ENCODE data around the gene NFILZ. TPM values are rescaled to one million over a fixed set of nuclear protein-coding genes. Genes with fewer than 3 reads are reported as not detected.

Gene NFILZ
- total RNA-seq, 2 experiments from 2014 or later = not detected

DNA sequence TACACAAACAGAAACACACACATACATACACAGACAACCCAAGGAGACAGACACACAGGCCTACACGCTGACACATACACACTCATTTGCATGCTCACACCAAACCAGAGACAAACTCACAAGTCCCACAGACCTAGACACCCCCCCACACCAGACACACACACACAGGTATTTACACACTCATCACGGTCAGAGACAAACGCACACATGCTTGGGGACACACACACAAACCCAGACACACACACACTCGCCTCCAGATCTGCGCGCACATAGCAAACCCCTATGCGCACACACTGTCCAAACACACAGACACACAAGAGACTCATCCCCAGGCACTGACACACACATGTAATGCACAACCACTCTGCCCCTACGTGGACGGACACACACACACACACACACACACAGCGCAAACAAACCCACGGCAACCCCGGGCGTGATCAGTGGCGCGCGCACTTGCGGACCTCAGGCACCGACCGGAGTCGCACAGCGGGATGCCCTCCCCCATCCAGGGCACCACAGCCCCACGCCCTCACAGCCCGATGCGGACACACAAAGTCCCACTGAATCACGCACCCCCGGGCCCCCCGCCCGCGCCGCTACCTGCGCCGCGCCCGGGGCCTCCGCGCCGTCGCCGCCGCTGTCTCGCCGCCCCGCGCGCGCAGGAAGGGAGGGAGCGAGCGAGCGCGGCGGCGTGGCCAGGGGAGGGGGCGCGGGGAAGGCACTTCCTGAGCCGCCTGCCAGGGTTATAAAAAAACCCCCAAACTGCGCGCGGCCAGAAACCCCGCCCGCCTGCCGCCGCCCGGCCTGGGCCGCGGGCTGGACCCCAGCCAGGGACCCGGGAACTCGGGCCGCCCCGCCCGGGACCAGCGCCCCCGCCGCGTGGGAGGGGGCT is 20.1 kb upstream of the NFILZ start, which contains the start of gene ADAMTS10:
Gene ADAMTS10 (minus strand): TSS at position 675 of the 895 bp plus-strand sequence. CDS start 5,005 bp downstream, outside the sequence.
- no peaks in the 10 kb centered on the region for H3K79me2 ChIP-seq (ENCODE audit: insufficient read depth, low read depth, low read length)
- H4K20me1 ChIP-seq (ENCODE audit: insufficient read depth, low read length) = no peaks in the 10 kb centered on the region
- no TSS peak for BruUV-seq (replicated peaks)
- H3K9me2 ChIP-seq (ENCODE audit: insufficient read depth, low read length) = no peaks in the 10 kb centered on the region
- POLR2A ChIA-PET = no interaction called here
- no peak for DNase-seq (ENCODE audit: low spot score)
- H3K27ac ChIP-seq (ENCODE audit: low read depth, low read length, poor library complexity, severe bottlenecking) = no peak within 1 kb of the TSS
- H3K4me1 ChIP-seq (ENCODE audit: insufficient read depth, low read length, poor library complexity, severe bottlenecking) = no peaks in the 10 kb centered on the region
- no peak for TF ChIP-seq EZH2phosphoT487 (IDR thresholded peaks at IDR 0.05; ENCODE audit: borderline replicate concordance, low read depth, low read length)
- no peak within 1 kb of the TSS for H2AFZ ChIP-seq (ENCODE audit: low read length)
- H3K4me2 ChIP-seq (ENCODE audit: low read length) = no peak within 1 kb of the TSS
- no peak within 1 kb of the TSS for H3K4me3 ChIP-seq (ENCODE audit: low read depth, low read length, poor library complexity, severe bottlenecking)
- intact Hi-C loops (cut with micrococcal nuclease; ENCODE audit: unreplicated experiment) = no loop called here
- H3K36me3 ChIP-seq (ENCODE audit: insufficient read depth, low read length) = no peaks in the 10 kb centered on the region
- CTCF ChIA-PET (ENCODE audit: unreplicated experiment) = no interaction called here
- H3K9me3 ChIP-seq (ENCODE audit: low read length) = no peaks in the 10 kb centered on the region

DNA sequence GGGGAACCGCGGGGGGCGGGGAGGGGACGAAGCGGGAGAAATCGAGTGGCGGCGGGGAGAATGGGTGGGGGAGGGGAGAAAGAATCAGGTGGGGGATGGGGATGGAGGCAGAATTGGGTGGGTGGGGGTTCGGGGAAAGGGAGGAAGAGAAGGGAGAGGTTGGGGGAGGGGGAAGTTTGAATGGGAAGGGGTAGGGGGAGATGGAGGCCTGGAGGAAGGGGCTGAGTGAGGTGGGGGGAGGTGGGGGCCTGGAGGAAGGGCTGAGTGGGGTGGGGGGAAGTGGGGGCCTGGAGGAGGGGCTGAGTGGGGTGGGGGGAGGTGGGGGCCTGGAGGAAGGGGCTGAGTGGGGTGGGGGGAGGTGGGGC is 19.5 kb upstream of the NFILZ start:
- no peak for DNase-seq (ENCODE audit: low spot score)
- H3K4me3 ChIP-seq (ENCODE audit: low read depth, low read length, poor library complexity, severe bottlenecking) = no peak overlapping the region
- H3K9me2 ChIP-seq (ENCODE audit: insufficient read depth, low read length) = no peaks in the 10 kb centered on the region
- CTCF ChIA-PET (ENCODE audit: unreplicated experiment) = no interaction called here
- no peaks in the 10 kb centered on the region for H4K20me1 ChIP-seq (ENCODE audit: insufficient read depth, low read length)
- no peak overlapping the region for H3K4me2 ChIP-seq (ENCODE audit: low read length)
- no peak overlapping the region for H2AFZ ChIP-seq (ENCODE audit: low read length)
- BruUV-seq (replicated peaks) = no TSS peak
- H3K79me2 ChIP-seq (ENCODE audit: insufficient read depth, low read depth, low read length) = no peaks in the 10 kb centered on the region
- TF ChIP-seq EZH2phosphoT487 (IDR thresholded peaks at IDR 0.05; ENCODE audit: borderline replicate concordance, low read depth, low read length) = no peak
- TF ChIP-seq, protein P1, sequence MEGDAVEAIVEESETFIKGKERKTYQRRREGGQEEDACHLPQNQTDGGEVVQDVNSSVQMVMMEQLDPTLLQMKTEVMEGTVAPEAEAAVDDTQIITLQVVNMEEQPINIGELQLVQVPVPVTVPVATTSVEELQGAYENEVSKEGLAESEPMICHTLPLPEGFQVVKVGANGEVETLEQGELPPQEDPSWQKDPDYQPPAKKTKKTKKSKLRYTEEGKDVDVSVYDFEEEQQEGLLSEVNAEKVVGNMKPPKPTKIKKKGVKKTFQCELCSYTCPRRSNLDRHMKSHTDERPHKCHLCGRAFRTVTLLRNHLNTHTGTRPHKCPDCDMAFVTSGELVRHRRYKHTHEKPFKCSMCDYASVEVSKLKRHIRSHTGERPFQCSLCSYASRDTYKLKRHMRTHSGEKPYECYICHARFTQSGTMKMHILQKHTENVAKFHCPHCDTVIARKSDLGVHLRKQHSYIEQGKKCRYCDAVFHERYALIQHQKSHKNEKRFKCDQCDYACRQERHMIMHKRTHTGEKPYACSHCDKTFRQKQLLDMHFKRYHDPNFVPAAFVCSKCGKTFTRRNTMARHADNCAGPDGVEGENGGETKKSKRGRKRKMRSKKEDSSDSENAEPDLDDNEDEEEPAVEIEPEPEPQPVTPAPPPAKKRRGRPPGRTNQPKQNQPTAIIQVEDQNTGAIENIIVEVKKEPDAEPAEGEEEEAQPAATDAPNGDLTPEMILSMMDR (conservative IDR thresholded peaks at IDR 0.05; ENCODE audit: low read length) = no peak
- POLR2A ChIA-PET = no interaction called here
- H3K4me1 ChIP-seq (ENCODE audit: insufficient read depth, low read length, poor library complexity, severe bottlenecking) = no peaks in the 10 kb centered on the region
- no peak overlapping the region for H3K27ac ChIP-seq (ENCODE audit: low read depth, low read length, poor library complexity, severe bottlenecking)
- H3K36me3 ChIP-seq (ENCODE audit: insufficient read depth, low read length) = no peaks in the 10 kb centered on the region
- intact Hi-C loops (cut with micrococcal nuclease; ENCODE audit: unreplicated experiment) = no loop called here
- no peaks in the 10 kb centered on the region for H3K9me3 ChIP-seq (ENCODE audit: low read length)

DNA sequence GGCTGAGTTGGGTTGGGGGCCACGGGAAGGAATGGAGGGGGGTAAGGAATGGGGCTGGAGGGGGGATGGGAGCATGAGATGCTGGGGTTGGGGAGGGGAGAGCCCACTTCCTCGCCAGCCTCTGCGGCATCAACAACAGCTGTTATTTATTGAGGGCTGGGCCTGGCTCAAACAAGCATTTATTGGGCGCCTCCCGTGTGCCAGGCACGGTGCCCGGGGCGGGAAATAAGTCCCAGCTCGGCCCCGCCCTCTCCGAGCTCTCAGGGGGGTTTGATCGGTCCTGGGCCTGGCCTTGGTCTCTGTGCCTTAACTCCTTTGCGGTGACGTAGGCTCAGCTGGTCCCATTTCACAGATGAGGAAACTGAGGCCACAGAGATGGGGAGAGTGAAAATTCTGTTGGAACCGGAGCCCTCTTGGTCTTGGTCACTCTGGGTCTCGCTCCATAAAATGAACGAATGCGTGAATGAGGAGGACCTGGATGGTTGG is 19.0 kb upstream of the NFILZ start:
- CTCF ChIA-PET (ENCODE audit: unreplicated experiment) = no interaction called here
- no peak overlapping the region for H3K27ac ChIP-seq (ENCODE audit: low read depth, low read length, poor library complexity, severe bottlenecking)
- no peak overlapping the region for H2AFZ ChIP-seq (ENCODE audit: low read length)
- no peak overlapping the region for H3K4me2 ChIP-seq (ENCODE audit: low read length)
- intact Hi-C loops (cut with micrococcal nuclease; ENCODE audit: unreplicated experiment) = no loop called here
- H3K4me3 ChIP-seq (ENCODE audit: low read depth, low read length, poor library complexity, severe bottlenecking) = no peak overlapping the region
- H3K79me2 ChIP-seq (ENCODE audit: insufficient read depth, low read depth, low read length) = no peaks in the 10 kb centered on the region
- BruUV-seq (replicated peaks) = no TSS peak
- H3K4me1 ChIP-seq (ENCODE audit: insufficient read depth, low read length, poor library complexity, severe bottlenecking) = no peaks in the 10 kb centered on the region
- H3K9me3 ChIP-seq (ENCODE audit: low read length) = no peaks in the 10 kb centered on the region
- POLR2A ChIA-PET = no interaction called here
- H4K20me1 ChIP-seq (ENCODE audit: insufficient read depth, low read length) = no peaks in the 10 kb centered on the region
- no peak for DNase-seq (ENCODE audit: low spot score)
- no peaks in the 10 kb centered on the region for H3K9me2 ChIP-seq (ENCODE audit: insufficient read depth, low read length)
- TF ChIP-seq, protein P1 (conservative IDR thresholded peaks at IDR 0.05; ENCODE audit: low read length) = no peak
- TF ChIP-seq EZH2phosphoT487 (IDR thresholded peaks at IDR 0.05; ENCODE audit: borderline replicate concordance, low read depth, low read length) = no peak
- H3K36me3 ChIP-seq (ENCODE audit: insufficient read depth, low read length) = no peaks in the 10 kb centered on the region
